Skeletal muscle satellite cell (primary cell): ENCODE results near the gene ADAM15.

ENCODE experiments used
- H3K27me3 ChIP-seq: 2 replicates; pipeline ENCODE4 v1.7.0; 2013; ENCODE audit warnings: low read length; ENCODE audit not compliant: control insufficient read depth, insufficient read depth
- H3K36me3 ChIP-seq: 2 replicates; pipeline ENCODE4 v1.7.0; 2013; ENCODE audit warnings: mild to moderate bottlenecking, control low read depth, low read length; ENCODE audit not compliant: insufficient read depth
- H3K4me1 ChIP-seq: 2 replicates; pipeline ENCODE4 v1.7.0; 2013; ENCODE audit warnings: low read length; ENCODE audit not compliant: control insufficient read depth, insufficient read depth
- H3K4me2 ChIP-seq: 2 replicates; pipeline ENCODE4 v1.7.0; 2013; ENCODE audit warnings: mild to moderate bottlenecking, low read length
- H3K4me3 ChIP-seq: 2 replicates; pipeline ENCODE4 v1.7.0; 2013; ENCODE audit warnings: low read length
- H3K9ac ChIP-seq: 2 replicates; pipeline ENCODE4 v1.7.0; 2013; ENCODE audit warnings: mild to moderate bottlenecking, low read depth, low read length, moderate library complexity
- H3K9me3 ChIP-seq: replicated peaks from 2 replicates; pipeline ENCODE4 v1.7.0; 2013; ENCODE audit warnings: mild to moderate bottlenecking, control low read depth, low read length

The ADAM15 gene

GRCh38 chr1:155022927-155023236 lies 28.2 kb upstream of the ADAM15 start:
- Histone ChIP-seq H3K4me3 (no peak overlapping the region), H3K4me2 (no peak overlapping the region), H3K4me1 (peaks cover 12% of the 10 kb centered on the region), H3K9me3 (no peaks in the 10 kb centered on the region), H3K27me3 (no peaks in the 10 kb centered on the region), H3K9ac (no peak overlapping the region), H3K36me3 (peaks cover 3% of the 10 kb centered on the region)

- no peak overlapping the region for H3K4me2 ChIP-seq
- peaks cover under 1% of the 10 kb centered on the region for H3K36me3 ChIP-seq
- H3K4me1 ChIP-seq: peaks cover 6% of the 10 kb centered on the region
- H3K4me3 ChIP-seq: no peak overlapping the region
- H3K9me3 ChIP-seq: no peaks in the 10 kb centered on the region
- no peaks in the 10 kb centered on the region for H3K27me3 ChIP-seq
- no peak overlapping the region for H3K9ac ChIP-seq
Observed at GRCh38 chr1:155023627-155024026, 27.5 kb upstream of the ADAM15 start.

- Histone ChIP-seq H3K4me3 (no peak overlapping the region), H3K4me2 (no peak overlapping the region), H3K9me3 (no peaks in the 10 kb centered on the region), H3K4me1 (no peaks in the 10 kb centered on the region), H3K36me3 (no peaks in the 10 kb centered on the region), H3K27me3 (no peaks in the 10 kb centered on the region), H3K9ac (no peak overlapping the region)
Observed at GRCh38 chr1:155024315-155024714, 26.8 kb upstream of the ADAM15 start.

GRCh38 chr1:155026154-155026553 lies 25.0 kb upstream of the ADAM15 start:
- H3K27me3 ChIP-seq: peaks cover 5% of the 10 kb centered on the region
- no peaks in the 10 kb centered on the region for H3K36me3 ChIP-seq
- no peak overlapping the region for H3K4me3 ChIP-seq
- no peaks in the 10 kb centered on the region for H3K9me3 ChIP-seq
- no peak overlapping the region for H3K4me2 ChIP-seq
- no peaks in the 10 kb centered on the region for H3K4me1 ChIP-seq
- H3K9ac ChIP-seq: no peak overlapping the region

- Histone ChIP-seq H3K4me3 (no peak overlapping the region), H3K9me3 (no peaks in the 10 kb centered on the region), H3K4me2 (no peak overlapping the region), H3K9ac (no peak overlapping the region), H3K27me3 (peaks cover 7% of the 10 kb centered on the region), H3K36me3 (no peaks in the 10 kb centered on the region), H3K4me1 (no peaks in the 10 kb centered on the region)
Observed at GRCh38 chr1:155026588-155026987, 24.5 kb upstream of the ADAM15 start.

- Histone ChIP-seq H3K27me3 (peaks cover 15% of the 10 kb centered on the region), H3K9ac (no peak overlapping the region), H3K9me3 (no peaks in the 10 kb centered on the region), H3K4me1 (no peaks in the 10 kb centered on the region), H3K36me3 (no peaks in the 10 kb centered on the region), H3K4me2 (no peak overlapping the region), H3K4me3 (no peak overlapping the region)
Observed at GRCh38 chr1:155029513-155030242, 21.4 kb upstream of the ADAM15 start.

GRCh38 chr1:155030243-155030795 lies 20.8 kb upstream of the ADAM15 start:
- no peak overlapping the region for H3K4me3 ChIP-seq
- H3K36me3 ChIP-seq: no peaks in the 10 kb centered on the region
- no peaks in the 10 kb centered on the region for H3K4me1 ChIP-seq
- no peak overlapping the region for H3K4me2 ChIP-seq
- H3K27me3 ChIP-seq: peaks cover 15% of the 10 kb centered on the region
- H3K9me3 ChIP-seq: no peaks in the 10 kb centered on the region
- H3K9ac ChIP-seq: no peak overlapping the region

- no peaks in the 10 kb centered on the region for H3K36me3 ChIP-seq
Observed at GRCh38 chr1:155030899-155031298, 20.2 kb upstream of the ADAM15 start.

GRCh38 chr1:155032886-155033285 lies 18.2 kb upstream of the ADAM15 start:
- H3K36me3 ChIP-seq: no peaks in the 10 kb centered on the region
- H3K4me1 ChIP-seq: no peaks in the 10 kb centered on the region
- H3K4me2 ChIP-seq: no peak overlapping the region
- no peak overlapping the region for H3K9ac ChIP-seq
- H3K27me3 ChIP-seq: peaks cover 17% of the 10 kb centered on the region
- no peaks in the 10 kb centered on the region for H3K9me3 ChIP-seq
- no peak overlapping the region for H3K4me3 ChIP-seq

More at GRCh38 chr1:155030899-155031298, 20.2 kb upstream of the ADAM15 start:
- Histone ChIP-seq H3K9ac (no peak overlapping the region), H3K9me3 (no peaks in the 10 kb centered on the region), H3K4me1 (no peaks in the 10 kb centered on the region), H3K4me3 (no peak overlapping the region), H3K27me3 (peaks cover 15% of the 10 kb centered on the region), H3K4me2 (no peak overlapping the region)

GRCh38 chr1:155033524-155033923 lies 17.6 kb upstream of the ADAM15 start, which contains the start of the genes DCST1 and DCST2:
DCST1 (plus strand) TSS chr1:155033824; CDS start chr1:155034037, 213 bp downstream.
DCST2 (minus strand) TSS chr1:155033781; CDS start chr1:155033701, 80 bp downstream.
- no peaks in the 10 kb centered on the region for H3K36me3 ChIP-seq
- no peak within 1 kb of the TSS for H3K9ac ChIP-seq
- H3K4me2 ChIP-seq: no peak within 1 kb of the TSS
- no peaks in the 10 kb centered on the region for H3K9me3 ChIP-seq
- H3K27me3 ChIP-seq: peaks cover 17% of the 10 kb centered on the region
- no peaks in the 10 kb centered on the region for H3K4me1 ChIP-seq
- no peak within 1 kb of the TSS for H3K4me3 ChIP-seq

- H3K9ac ChIP-seq: no peak overlapping the region
- no peak overlapping the region for H3K4me2 ChIP-seq
- H3K27me3 ChIP-seq: peaks cover 20% of the 10 kb centered on the region
- H3K4me3 ChIP-seq: no peak overlapping the region
- no peaks in the 10 kb centered on the region for H3K36me3 ChIP-seq
- no peaks in the 10 kb centered on the region for H3K9me3 ChIP-seq
- peaks cover 5% of the 10 kb centered on the region for H3K4me1 ChIP-seq
Observed at GRCh38 chr1:155034318-155035208, 16.6 kb upstream of the ADAM15 start.
